ENCODE results near the gene DLG5. TPM values are rescaled to one million over a fixed set of nuclear protein-coding genes. Genes with fewer than 3 reads are reported as not detected.

Gene DLG5
- total RNA-seq, 1 experiment from 2014 or later, result 51.0 TPM

- TF ChIP-seq, protein P1, sequence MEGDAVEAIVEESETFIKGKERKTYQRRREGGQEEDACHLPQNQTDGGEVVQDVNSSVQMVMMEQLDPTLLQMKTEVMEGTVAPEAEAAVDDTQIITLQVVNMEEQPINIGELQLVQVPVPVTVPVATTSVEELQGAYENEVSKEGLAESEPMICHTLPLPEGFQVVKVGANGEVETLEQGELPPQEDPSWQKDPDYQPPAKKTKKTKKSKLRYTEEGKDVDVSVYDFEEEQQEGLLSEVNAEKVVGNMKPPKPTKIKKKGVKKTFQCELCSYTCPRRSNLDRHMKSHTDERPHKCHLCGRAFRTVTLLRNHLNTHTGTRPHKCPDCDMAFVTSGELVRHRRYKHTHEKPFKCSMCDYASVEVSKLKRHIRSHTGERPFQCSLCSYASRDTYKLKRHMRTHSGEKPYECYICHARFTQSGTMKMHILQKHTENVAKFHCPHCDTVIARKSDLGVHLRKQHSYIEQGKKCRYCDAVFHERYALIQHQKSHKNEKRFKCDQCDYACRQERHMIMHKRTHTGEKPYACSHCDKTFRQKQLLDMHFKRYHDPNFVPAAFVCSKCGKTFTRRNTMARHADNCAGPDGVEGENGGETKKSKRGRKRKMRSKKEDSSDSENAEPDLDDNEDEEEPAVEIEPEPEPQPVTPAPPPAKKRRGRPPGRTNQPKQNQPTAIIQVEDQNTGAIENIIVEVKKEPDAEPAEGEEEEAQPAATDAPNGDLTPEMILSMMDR (IDR thresholded peaks at IDR 0.05; ENCODE audit: unreplicated experiment), result no peak
- no TSS peak for BruUV-seq (replicated peaks)
- Mint-ChIP-seq H3K27me3 (ENCODE audit: unreplicated experiment) (no peaks in the 10 kb centered on the region), H3K36me3 (ENCODE audit: insufficient read depth, unreplicated experiment) (no peaks in the 10 kb centered on the region), H3K27ac (ENCODE audit: unreplicated experiment) (peak overlapping the region; percentile 27), H3K4me3 (ENCODE audit: low read depth, unreplicated experiment) (no peak overlapping the region), H3K4me1 (ENCODE audit: low read depth, unreplicated experiment) (peaks cover 8% of the 10 kb centered on the region), H3K9me3 (ENCODE audit: low read depth, unreplicated experiment) (no peaks in the 10 kb centered on the region)
- intact Hi-C loops (cut with micrococcal nuclease; ENCODE audit: unreplicated experiment), result no loop called here
- CTCF ChIA-PET, result no interaction called here
- DNase-seq, result no peak
These were observed 60.8 kb downstream of the DLG5 start for GRCh38 chr10:77865580-77866324.

GRCh38 chr10:77864151-77864851 lies 62.3 kb downstream of the DLG5 start:
- intact Hi-C loops (cut with micrococcal nuclease; ENCODE audit: unreplicated experiment), result no loop called here
- H3K27ac Mint-ChIP-seq (ENCODE audit: unreplicated experiment), result peak overlapping the region; percentile 27

DNA sequence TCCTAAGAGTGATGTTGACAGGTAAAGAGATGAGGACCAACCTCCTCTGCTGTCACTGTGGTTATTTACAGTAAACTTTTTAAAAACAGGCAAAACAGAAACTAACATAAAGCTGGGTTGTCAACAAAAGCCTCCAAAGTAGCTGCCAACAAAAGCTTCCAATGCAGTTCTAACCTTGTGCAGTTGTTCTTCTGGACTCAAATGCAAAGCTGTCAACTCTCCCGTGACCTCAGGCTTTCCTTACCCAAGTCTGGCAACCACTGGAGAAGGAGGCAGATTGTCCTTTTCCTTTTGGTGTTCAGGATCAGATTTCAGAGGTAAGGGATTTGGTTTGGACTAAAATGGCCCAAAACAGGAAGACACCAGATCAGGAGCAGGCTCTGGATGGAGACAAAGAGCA lies 63.1 kb downstream of the DLG5 start:
- H3K9me3 Mint-ChIP-seq (ENCODE audit: low read depth, unreplicated experiment), result no peaks in the 10 kb centered on the region
- peaks cover 4% of the 10 kb centered on the region for H3K36me3 Mint-ChIP-seq (ENCODE audit: insufficient read depth, unreplicated experiment)
- H3K4me3 Mint-ChIP-seq (ENCODE audit: low read depth, unreplicated experiment), result no peak overlapping the region
- peaks cover 8% of the 10 kb centered on the region for H3K4me1 Mint-ChIP-seq (ENCODE audit: low read depth, unreplicated experiment)
- BruUV-seq (replicated peaks), result no TSS peak
- TF ChIP-seq, protein P1 (IDR thresholded peaks at IDR 0.05; ENCODE audit: unreplicated experiment), result no peak
- H3K27me3 Mint-ChIP-seq (ENCODE audit: unreplicated experiment), result no peaks in the 10 kb centered on the region
- CTCF ChIA-PET, result no interaction called here
- intact Hi-C loops (cut with micrococcal nuclease; ENCODE audit: unreplicated experiment), result no loop called here
- DNase-seq, result no peak
- H3K27ac Mint-ChIP-seq (ENCODE audit: unreplicated experiment), result no peak overlapping the region

More at GRCh38 chr10:77864151-77864851, 62.3 kb downstream of the DLG5 start:
- CTCF ChIA-PET, result interaction anchor here (0.6 kb wide), 1 partner anchor 165 kb away, joined by 4 read pairs; no protein-coding TSS in a partner anchor
- DNase-seq, result no peak
- Mint-ChIP-seq H3K9me3 (ENCODE audit: low read depth, unreplicated experiment) (no peaks in the 10 kb centered on the region), H3K27me3 (ENCODE audit: unreplicated experiment) (no peaks in the 10 kb centered on the region), H3K4me3 (ENCODE audit: low read depth, unreplicated experiment) (no peak overlapping the region), H3K4me1 (ENCODE audit: low read depth, unreplicated experiment) (peaks cover 8% of the 10 kb centered on the region), H3K36me3 (ENCODE audit: insufficient read depth, unreplicated experiment) (peaks cover 4% of the 10 kb centered on the region)
- no TSS peak for BruUV-seq (replicated peaks)
- TF ChIP-seq, protein P1 (IDR thresholded peaks at IDR 0.05; ENCODE audit: unreplicated experiment), result no peak

DNA sequence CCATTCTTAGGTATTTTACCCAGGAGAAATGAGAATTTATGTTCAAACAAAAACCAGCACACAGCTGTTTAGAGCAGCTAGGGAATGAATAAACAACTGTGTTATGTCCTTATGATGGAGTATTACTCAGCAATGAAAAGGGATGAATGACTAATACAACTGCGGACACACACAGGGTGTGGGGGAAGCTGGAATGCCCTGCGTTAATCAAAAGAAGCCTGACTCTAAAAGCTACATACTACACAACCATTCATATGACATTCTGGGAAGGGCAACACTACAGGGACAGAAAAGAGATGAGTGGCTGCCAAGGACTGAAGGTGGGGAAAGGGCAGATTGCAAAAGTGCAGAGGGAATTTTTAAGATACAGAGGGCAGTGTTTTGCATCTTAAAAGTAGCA lies 64.0 kb downstream of the DLG5 start:
- TF ChIP-seq, protein P1 (IDR thresholded peaks at IDR 0.05; ENCODE audit: unreplicated experiment), result no peak
- Mint-ChIP-seq H3K27me3 (ENCODE audit: unreplicated experiment) (no peaks in the 10 kb centered on the region), H3K27ac (ENCODE audit: unreplicated experiment) (no peak overlapping the region), H3K4me1 (ENCODE audit: low read depth, unreplicated experiment) (peaks cover 11% of the 10 kb centered on the region), H3K36me3 (ENCODE audit: insufficient read depth, unreplicated experiment) (peaks cover 4% of the 10 kb centered on the region), H3K9me3 (ENCODE audit: low read depth, unreplicated experiment) (no peaks in the 10 kb centered on the region), H3K4me3 (ENCODE audit: low read depth, unreplicated experiment) (no peak overlapping the region)
- no peak for DNase-seq
- CTCF ChIA-PET, result no interaction called here
- no TSS peak for BruUV-seq (replicated peaks)
- intact Hi-C loops (cut with micrococcal nuclease; ENCODE audit: unreplicated experiment), result no loop called here

All from Calu3 (cell line).